Measurements from ENCODE around the gene RPS10. TPM values are rescaled to one million over a fixed set of nuclear protein-coding genes. Genes with fewer than 3 reads are reported as not detected.
A peak's percentile ranks its signal among the peaks of the same experiment; 100 is the strongest.

Gene RPS10
- total and polyA plus RNA-seq, 2 experiments from 2014 or later, result 1,755 to 2,175 TPM

GRCh38 chr6:34393191-34393965, 32.5 kb downstream of the RPS10 start:
- TF ChIP-seq EZH2phosphoT487 (IDR thresholded peaks at IDR 0.05; ENCODE audit: unreplicated experiment) (no peak), CREB1 (CRISPR knock-in tag; IDR thresholded peaks at IDR 0.05; ENCODE audit: low read depth) (no peak), ZNF114 (CRISPR knock-in tag; IDR thresholded peaks at IDR 0.05) (no peak), JUNB (IDR thresholded peaks at IDR 0.05; ENCODE audit: unreplicated experiment) (no peak), ZNF331 (CRISPR knock-in tag; IDR thresholded peaks at IDR 0.05; ENCODE audit: low read depth) (no peak), NANOG (IDR thresholded peaks at IDR 0.05; ENCODE audit: borderline replicate concordance) (no peak), STAT1 (IDR thresholded peaks at IDR 0.05; ENCODE audit: unreplicated experiment) (no peak), REST (IDR thresholded peaks at IDR 0.05; ENCODE audit: unreplicated experiment) (no peak), ETS1 (IDR thresholded peaks at IDR 0.05) (no peak), POLR2AphosphoS5 (IDR thresholded peaks at IDR 0.05; ENCODE audit: low read depth) (no peak), EZH2 (IDR thresholded peaks at IDR 0.05; ENCODE audit: low read depth, unreplicated experiment) (no peak), ZNF462 (CRISPR knock-in tag; IDR thresholded peaks at IDR 0.05) (no peak), CTCF (conservative IDR thresholded peaks at IDR 0.05; ENCODE audit: low read depth in 2 of 2) (no peak)
- Histone ChIP-seq H3K79me2 (replicated peaks; ENCODE audit: insufficient read depth) (peaks cover 33% of the 10 kb centered on the region), H2AFZ (peak overlapping the region; percentile 98), H3K27ac (ENCODE audit: low read depth) (no peak overlapping the region), H3K4me3 (peak overlapping the region; percentile 58), H3K9me2 (ENCODE audit: insufficient read depth) (no peaks in the 10 kb centered on the region), H4K20me1 (replicated peaks; ENCODE audit: insufficient read depth) (peaks cover 2% of the 10 kb centered on the region; the same call in 1 of the 2 replicates), H3K36me3 (ENCODE audit: insufficient read depth) (no peaks in the 10 kb centered on the region; the same call in 1 of the 2 replicates), H3K4me1 (ENCODE audit: insufficient read depth) (peaks cover 14% of the 10 kb centered on the region; the same call in 1 of the 2 replicates), H3K4me2 (peak overlapping the region; percentile 83), H3K27me3 (ENCODE audit: insufficient read depth) (no peaks in the 10 kb centered on the region), H3F3A (replicated peaks; ENCODE audit: low read depth) (0 out of 2 replicates have a peak, but pooled peaks cover 3% of the 10 kb centered on the region)
- ATAC-seq, result no peak
- H3K9me3 Mint-ChIP-seq, result peaks cover 15% of the 10 kb centered on the region
- H3K27ac Mint-ChIP-seq, result peak overlapping the region; percentile 95
- H3K4me1 Mint-ChIP-seq, result peaks cover 11% of the 10 kb centered on the region
- no peak for DNase-seq (ENCODE audit: low spot score)
- H3K4me3 Mint-ChIP-seq, result no peak overlapping the region; the same call in none of the 3 replicates
- peaks cover 8% of the 10 kb centered on the region for H3K36me3 Mint-ChIP-seq (ENCODE audit: low read depth)
- H3K27me3 Mint-ChIP-seq (ENCODE audit: insufficient read depth, low read depth, poor library complexity), result peaks cover 10% of the 10 kb centered on the region

Data from GM23338 (cell line).